Measurements from ENCODE around the gene OGFOD2.

DNA sequence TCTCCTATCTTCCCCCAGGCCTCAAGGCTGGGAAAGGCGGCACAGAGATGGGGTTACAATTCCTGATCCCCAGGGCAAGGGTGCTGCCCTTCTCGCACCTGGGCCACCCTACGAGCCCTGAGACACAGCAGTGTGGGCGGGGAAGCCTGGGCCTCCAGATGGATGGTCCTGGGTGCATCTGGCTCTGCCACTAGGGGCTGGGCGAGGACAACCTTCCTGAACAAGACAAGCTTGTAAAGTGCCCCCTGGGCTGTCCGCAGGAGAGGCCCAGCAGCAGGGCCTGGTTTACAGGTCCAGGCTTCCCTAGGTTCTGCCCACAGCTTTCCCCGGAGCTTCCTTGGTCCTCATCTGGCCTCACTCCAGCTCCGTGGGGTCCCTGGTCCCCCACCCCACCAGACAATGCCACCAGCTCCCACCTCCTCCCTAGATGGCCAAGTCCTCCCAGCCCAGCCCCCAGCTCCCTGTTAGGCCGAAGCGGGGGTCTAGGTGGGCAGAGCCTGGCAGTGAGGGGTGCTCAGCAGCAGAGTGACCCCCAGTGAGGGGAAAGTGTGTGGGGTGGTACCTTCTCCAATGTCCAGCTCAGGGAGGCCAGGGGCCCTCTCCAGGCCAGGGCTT, 14.3 kb downstream of the OGFOD2 start:
- TF ChIP-seq, protein P1, sequence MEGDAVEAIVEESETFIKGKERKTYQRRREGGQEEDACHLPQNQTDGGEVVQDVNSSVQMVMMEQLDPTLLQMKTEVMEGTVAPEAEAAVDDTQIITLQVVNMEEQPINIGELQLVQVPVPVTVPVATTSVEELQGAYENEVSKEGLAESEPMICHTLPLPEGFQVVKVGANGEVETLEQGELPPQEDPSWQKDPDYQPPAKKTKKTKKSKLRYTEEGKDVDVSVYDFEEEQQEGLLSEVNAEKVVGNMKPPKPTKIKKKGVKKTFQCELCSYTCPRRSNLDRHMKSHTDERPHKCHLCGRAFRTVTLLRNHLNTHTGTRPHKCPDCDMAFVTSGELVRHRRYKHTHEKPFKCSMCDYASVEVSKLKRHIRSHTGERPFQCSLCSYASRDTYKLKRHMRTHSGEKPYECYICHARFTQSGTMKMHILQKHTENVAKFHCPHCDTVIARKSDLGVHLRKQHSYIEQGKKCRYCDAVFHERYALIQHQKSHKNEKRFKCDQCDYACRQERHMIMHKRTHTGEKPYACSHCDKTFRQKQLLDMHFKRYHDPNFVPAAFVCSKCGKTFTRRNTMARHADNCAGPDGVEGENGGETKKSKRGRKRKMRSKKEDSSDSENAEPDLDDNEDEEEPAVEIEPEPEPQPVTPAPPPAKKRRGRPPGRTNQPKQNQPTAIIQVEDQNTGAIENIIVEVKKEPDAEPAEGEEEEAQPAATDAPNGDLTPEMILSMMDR (IDR thresholded peaks at IDR 0.05) = no peak
- TF ChIP-seq POLR2A (IDR thresholded peaks at IDR 0.05) (no peak), POLR2AphosphoS5 (IDR thresholded peaks at IDR 0.05) (no peak)
